H1 (cell line): ENCODE measurements around the gene ELOVL5. TPM values are rescaled to one million over a fixed set of nuclear protein-coding genes. Genes with fewer than 3 reads are reported as not detected.

Experiments used
- CTCF ChIA-PET: fragments of 300-600 bp; sonication (Branson Sonifier 250); formaldehyde crosslinking; loops from one replicate; lab custom pipeline; 2021; ENCODE audit not compliant: partially characterized antibody; lab: Charles Lee
- POLR2A ChIA-PET: fragments of 300-600 bp; sonication (Branson Sonifier 250); formaldehyde crosslinking; loops from one replicate; lab custom pipeline; 2021; ENCODE audit warnings: inconsistent platforms; ENCODE audit not compliant: partially characterized antibody; lab: Charles Lee
- DNase-seq, 2 experiments: peaks; one replicate each; pipeline versions ENCODE4 v3.0.0 to v3.0.0-alpha.2; 2010 to 2022; ENCODE audit warnings: low spot score in 2 of 2, low read depth in 1 of 2, mixed read lengths in 1 of 2
- FAIRE-seq: peaks from 2 replicates; lab custom pipeline; 2011; peaks lifted over from hg19 to GRCh38; lab: Jason Lieb, UNC
- H2AFZ ChIP-seq: 2 replicates; pipeline ENCODE4 v1.8.1; 2012; ENCODE audit warnings: low read length, inconsistent platforms
- H2AK5ac ChIP-seq: 2 replicates; pipeline ENCODE4 v1.6.1; 2013; ENCODE audit warnings: low read depth, low read length
- H2BK120ac ChIP-seq: replicated peaks from 2 replicates; pipeline ENCODE3; 2013; ENCODE audit warnings: low read depth, low read length, inconsistent platforms
- H2BK12ac ChIP-seq: 2 replicates; pipeline ENCODE4 v1.6.1; 2013; ENCODE audit warnings: low read depth, low read length
- H2BK15ac ChIP-seq: 2 replicates; pipeline ENCODE4 v1.6.1; 2013; ENCODE audit warnings: low read length
- H2BK20ac ChIP-seq: 2 replicates; pipeline ENCODE4 v1.6.1; 2013; ENCODE audit warnings: low read length
- H2BK5ac ChIP-seq: 2 replicates; pipeline ENCODE4 v1.6.1; 2013; ENCODE audit warnings: low read depth, low read length
- H3K14ac ChIP-seq: 2 replicates; pipeline ENCODE4 v1.6.1; 2013; ENCODE audit warnings: inconsistent platforms; ENCODE audit not compliant: insufficient read length
- H3K18ac ChIP-seq: 2 replicates; pipeline ENCODE4 v1.6.1; 2013; ENCODE audit warnings: low read length; ENCODE audit errors: extremely low read depth
- H3K23ac ChIP-seq: 2 replicates; pipeline ENCODE4 v1.6.1; 2013; ENCODE audit warnings: inconsistent platforms; ENCODE audit not compliant: insufficient read length
- H3K23me2 ChIP-seq: 2 replicates; pipeline ENCODE4 v1.6.1; 2013; ENCODE audit warnings: low read depth, low read length
- H3K27ac ChIP-seq: 2 replicates; pipeline ENCODE4 v1.6.1; 2011; ENCODE audit warnings: low read depth, low read length, inconsistent platforms
- H3K27me3 ChIP-seq, 4 experiments: replicated peaks in 1 of 4; 1 replicate in 1 of 4; 2 replicates in 3 of 4; pipeline versions ENCODE4 v1.6.1 to v1.8.1; 2011 to 2013; ENCODE audit warnings: low read length in 3 of 4, mild to moderate bottlenecking in 3 of 4, inconsistent platforms in 2 of 4, mixed read lengths in 2 of 4, moderate library complexity in 1 of 4; ENCODE audit not compliant: control insufficient read depth in 3 of 4, insufficient read depth in 3 of 4; ENCODE audit errors: extremely low read depth in 1 of 4
- H3K36me3 ChIP-seq, 4 experiments: 2 replicates each; pipeline versions ENCODE4 v1.6.1 to v1.8.1; 2011 to 2013; ENCODE audit warnings: mild to moderate bottlenecking in 4 of 4, low read length in 3 of 4, moderate library complexity in 2 of 4, control low read depth in 1 of 4, inconsistent platforms in 1 of 4; ENCODE audit not compliant: insufficient read depth in 4 of 4, control insufficient read depth in 2 of 4
- H3K4ac ChIP-seq: replicated peaks from 2 replicates; pipeline ENCODE3; 2013; ENCODE audit warnings: low read length, low read depth, mixed read lengths, inconsistent platforms; ENCODE audit not compliant: insufficient read length
- H3K4me1 ChIP-seq, 4 experiments: replicated peaks in 1 of 4; 1 replicate in 1 of 4; 2 replicates in 3 of 4; pipeline versions ENCODE4 v1.6.1 to v1.8.1; 2011 to 2013; ENCODE audit warnings: low read length in 3 of 4, inconsistent platforms in 2 of 4, mixed read lengths in 1 of 4; ENCODE audit not compliant: insufficient read depth in 4 of 4, control insufficient read depth in 3 of 4
- H3K4me2 ChIP-seq, 2 experiments: 2 replicates each; pipeline versions ENCODE4 v1.6.1 to v1.8.1; 2011 to 2013; ENCODE audit warnings: low read depth in 2 of 2, low read length in 2 of 2, control low read depth in 1 of 2, inconsistent platforms in 1 of 2, mild to moderate bottlenecking in 1 of 2; ENCODE audit not compliant: insufficient read depth in 1 of 2
- H3K4me3 ChIP-seq, 4 experiments: fragments of 200-600, 300-600 bp in 1 of 4; sonication (generic), shearing (Covaris generic), sonication (Bioruptor Twin) in 1 of 4; 2 replicates each; pipeline versions ENCODE4 v1.5.1 to v1.8.1; 2011 to 2016; ENCODE audit warnings: low read length in 4 of 4, low read depth in 3 of 4, control low read depth in 2 of 4, inconsistent platforms in 2 of 4, mild to moderate bottlenecking in 2 of 4, mixed read lengths in 1 of 4, moderate library complexity in 1 of 4; ENCODE audit not compliant: insufficient read depth in 2 of 4; ENCODE audit errors: extremely low read depth in 1 of 4
- H3K56ac ChIP-seq: replicated peaks from 2 replicates; pipeline ENCODE3; 2013; ENCODE audit warnings: low read depth, mild to moderate bottlenecking, mixed read lengths, low read length, inconsistent platforms; ENCODE audit not compliant: insufficient read length
- H3K79me1 ChIP-seq: 2 replicates; pipeline ENCODE4 v1.6.1; 2013; ENCODE audit warnings: low read depth, low read length, control low read depth
- H3K79me2 ChIP-seq, 2 experiments: 2 replicates each; pipeline versions ENCODE4 v1.6.1 to v1.8.1; 2012 to 2013; ENCODE audit warnings: low read length in 2 of 2, mild to moderate bottlenecking in 2 of 2, inconsistent platforms in 1 of 2; ENCODE audit not compliant: insufficient read depth in 2 of 2, control insufficient read depth in 1 of 2
- H3K9ac ChIP-seq, 4 experiments: replicated peaks in 1 of 4; 1 replicate in 1 of 4; 2 replicates in 3 of 4; pipeline versions ENCODE4 v1.6.1 to v1.8.1; 2011 to 2013; ENCODE audit warnings: low read depth in 3 of 4, low read length in 3 of 4, control low read depth in 2 of 4, mild to moderate bottlenecking in 2 of 4, moderate library complexity in 2 of 4, inconsistent platforms in 1 of 4; ENCODE audit errors: extremely low read depth in 1 of 4
- H3K9me3 ChIP-seq, 2 experiments: 2 replicates each; pipeline versions ENCODE4 v1.6.1 to v1.8.1; 2012 to 2013; ENCODE audit warnings: mild to moderate bottlenecking in 2 of 2, moderate library complexity in 2 of 2, control low read depth in 1 of 2, inconsistent platforms in 1 of 2, low read depth in 1 of 2, low read length in 1 of 2, mixed read lengths in 1 of 2; ENCODE audit not compliant: insufficient read depth in 2 of 2
- H4K20me1 ChIP-seq, 2 experiments: replicated peaks in 1 of 2; 2 replicates each; pipeline versions ENCODE3 to v1.8.1; 2011 to 2013; ENCODE audit warnings: inconsistent platforms in 2 of 2, low read length in 2 of 2, mild to moderate bottlenecking in 1 of 2; ENCODE audit not compliant: insufficient read depth in 2 of 2, control insufficient read depth in 1 of 2
- H4K5ac ChIP-seq: 2 replicates; pipeline ENCODE4 v1.6.1; 2013; ENCODE audit warnings: low read length, low read depth, mixed read lengths, inconsistent platforms; ENCODE audit not compliant: insufficient read length
- H4K8ac ChIP-seq: 2 replicates; pipeline ENCODE4 v1.8.0; 2013; ENCODE audit warnings: mild to moderate bottlenecking, moderate library complexity, low read length, inconsistent platforms; ENCODE audit not compliant: insufficient read depth; ENCODE audit errors: extremely low read depth
- H4K91ac ChIP-seq: replicated peaks from 2 replicates; pipeline ENCODE3; 2013; ENCODE audit warnings: low read length, mixed read lengths, inconsistent platforms; ENCODE audit not compliant: insufficient read length
- CHD2 ChIP-seq: IDR thresholded peaks from 2 replicates; pipeline ENCODE4 v1.6.1; 2012; ENCODE audit warnings: low read length, improper control_type of control experiment
- KDM1A ChIP-seq: fragments of 200-600, 300-600 bp; sonication (generic); IDR thresholded peaks from 2 replicates; pipeline ENCODE4 v1.7.1; 2016; ENCODE audit warnings: mild to moderate bottlenecking, low read length, borderline replicate concordance
- POU5F1 ChIP-seq: IDR thresholded peaks from 2 replicates; pipeline ENCODE4 v1.6.1; 2011; ENCODE audit warnings: low read depth, mild to moderate bottlenecking, low read length, moderate library complexity
- RNF2 ChIP-seq: fragments of 200-900, 300-1000 bp; sonication (generic); IDR thresholded peaks from 2 replicates; pipeline ENCODE4 v1.7.1; 2016; ENCODE audit warnings: borderline replicate concordance, low read depth, mild to moderate bottlenecking, antibody characterized with exemption, low read length; ENCODE audit not compliant: poor library complexity, severe bottlenecking; ENCODE audit errors: missing control alignments
- RXRA ChIP-seq: IDR thresholded peaks from 2 replicates; pipeline ENCODE4 v1.6.1; 2011; ENCODE audit warnings: low read depth, mild to moderate bottlenecking, low read length, moderate library complexity; ENCODE audit not compliant: insufficient read depth
- TAF1 ChIP-seq: IDR thresholded peaks from 2 replicates; pipeline ENCODE4 v1.6.1; 2011; ENCODE audit warnings: mild to moderate bottlenecking, low read depth, low read length
- WGBS, 2 experiments: shearing (Covaris generic) in 1 of 2; methylation state at CpG; one replicate each; pipeline versions ENCODE4 v1.1.6 to v1.1.7; 2013 to 2015; ENCODE audit warnings: low lambda C conversion rate in 2 of 2, mixed read lengths in 2 of 2, inconsistent platforms in 1 of 2, low coverage in 1 of 2, missing lambda C conversion rate in 1 of 2; ENCODE audit not compliant: insufficient replicate concordance in 2 of 2, insufficient coverage in 1 of 2, insufficient read length in 1 of 2; ENCODE audit errors: extremely low coverage in 1 of 2, missing lambda C conversion rate in 1 of 2; 5-methylcytosine and 5-hydroxymethylcytosine counted together
- polyA plus RNA-seq, 7 experiments: library from polyadenylated mRNA; depleted of rRNA in 3 of 7; stranded (reverse) in 5 of 7; unstranded in 2 of 7; fragments of >200 nt in 5 of 7; fragments of 200-250 nt in 2 of 7; gene quantifications; 1 replicate in 5 of 7; 2 replicates in 1 of 7; 4 replicates in 1 of 7; pipeline versions ENCODE4 v1.2.1 to v1.2.3, GENCODE V29; 2011 to 2013; ENCODE audit warnings: missing spikeins in 2 of 7, mixed read lengths in 2 of 7
- total RNA-seq: library from RNA; stranded (reverse); fragmentation: NEBNext Ultra II Directional; extraction: Animal tissue kit (Norgen Biotek cat#: 25700); gene quantifications from 2 replicates; pipeline ENCODE4 v1.2.1, GENCODE V29; 2021
- TF ChIP-seq, protein P1 (sequence below): IDR thresholded peaks from 2 replicates; pipeline ENCODE4 v1.6.1; 2011; ENCODE audit warnings: low read depth, mild to moderate bottlenecking, low read length; ENCODE audit not compliant: insufficient read depth

ELOVL5 gene
- total and polyA plus RNA-seq, 2 of the 8 experiments (the other 6 are each of a cell fraction or from before 2014, with no cell fraction given), result 113 to 156 TPM

- Histone ChIP-seq H3K79me1 (no peaks in the 10 kb centered on the region), H2BK5ac (no peak overlapping the region), H3K23ac (no peak overlapping the region)
Observed at GRCh38 chr6:53257001-53257400, 91.7 kb downstream of the ELOVL5 start.

More at GRCh38 chr6:53257001-53257400, 91.7 kb downstream of the ELOVL5 start:
- TF ChIP-seq CHD2 (no peak), KDM1A (no peak), POU5F1 (no peak), TAF1 (no peak), RNF2 (no peak), RXRA (no peak)
- TF ChIP-seq, protein P1, sequence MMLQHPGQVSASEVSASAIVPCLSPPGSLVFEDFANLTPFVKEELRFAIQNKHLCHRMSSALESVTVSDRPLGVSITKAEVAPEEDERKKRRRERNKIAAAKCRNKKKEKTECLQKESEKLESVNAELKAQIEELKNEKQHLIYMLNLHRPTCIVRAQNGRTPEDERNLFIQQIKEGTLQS, result no peak
- H2AFZ ChIP-seq, result no peak overlapping the region
- H3K14ac ChIP-seq, result no peak overlapping the region
- no peak overlapping the region for H3K4me2 ChIP-seq
- no peak overlapping the region for H3K27ac ChIP-seq
- H3K4ac ChIP-seq, result no peak overlapping the region
- ChIA-PET POLR2A (no interaction called here), CTCF (interaction anchor here (0.6 to 4.2 kb wide), 5 partner anchors 28 to 85 kb away, joined by 3 to 26 read pairs (median 5); no protein-coding TSS in a partner anchor)
- H3K36me3 ChIP-seq, result peaks cover 0 to 25% (median 11%) of the 10 kb centered on the region in 4 experiments; a peak in 5 of 8 replicates
- no peak overlapping the region for H3K18ac ChIP-seq
- H4K8ac ChIP-seq, result no peak overlapping the region
- H2BK15ac ChIP-seq, result no peak overlapping the region
- H3K23me2 ChIP-seq, result no peaks in the 10 kb centered on the region
- H3K4me1 ChIP-seq, result no peaks in the 10 kb centered on the region
- peaks cover 0 to 2% of the 10 kb centered on the region in 2 experiments; a peak in 1 of 4 replicates for H3K9me3 ChIP-seq
- no peak overlapping the region for H2BK20ac ChIP-seq
- no peak overlapping the region for H3K9ac ChIP-seq
- 86% methylated on average over 3 of the region's 3 CpGs; no CpG with 5 or more reads in 1 of the 2 experiments for WGBS, 2 experiments
- FAIRE-seq, result no peak
- no peak overlapping the region for H3K4me3 ChIP-seq
- no peak overlapping the region for H3K56ac ChIP-seq
- H2AK5ac ChIP-seq, result no peak overlapping the region
- H2BK120ac ChIP-seq, result no peak overlapping the region
- H4K5ac ChIP-seq, result no peak overlapping the region
- no peak overlapping the region for H2BK12ac ChIP-seq
- H4K20me1 ChIP-seq, result no peaks in the 10 kb centered on the region
- H3K27me3 ChIP-seq, result no peaks in the 10 kb centered on the region
- no peak for DNase-seq
- no peak overlapping the region for H4K91ac ChIP-seq
- H3K79me2 ChIP-seq, result no peaks in the 10 kb centered on the region
